Liver (tissue), 3 donors: ENCODE data around the gene DPF3.

Source experiments
- FOXA1 ChIP-seq: IDR thresholded peaks from 2 replicates; pipeline ENCODE4 v1.6.1; 2016; ENCODE audit warnings: antibody characterized with exemption
- FOXA2 ChIP-seq: IDR thresholded peaks from 2 replicates; pipeline ENCODE4 v1.6.1; 2016; ENCODE audit warnings: antibody characterized with exemption
- GABPA ChIP-seq, 2 donors: IDR thresholded peaks in 1 of 2; conservative IDR thresholded peaks in 1 of 2; 2 replicates each; pipeline ENCODE4 v1.6.1; 2016; ENCODE audit warnings: antibody characterized with exemption in 2 of 2, mild to moderate bottlenecking in 1 of 2, moderate library complexity in 1 of 2
- JUND ChIP-seq, 2 donors: IDR thresholded peaks; 2 replicates each; pipeline ENCODE4 v1.6.1; 2016; ENCODE audit warnings: antibody characterized with exemption in 2 of 2
- RAD21 ChIP-seq, 2 donors: IDR thresholded peaks; 2 replicates each; pipeline ENCODE4 v1.6.1; 2016; ENCODE audit warnings: antibody characterized with exemption in 2 of 2, mild to moderate bottlenecking in 2 of 2
- SP1 ChIP-seq: IDR thresholded peaks from 2 replicates; pipeline ENCODE4 v1.6.1; 2018; ENCODE audit warnings: antibody characterized with exemption, mild to moderate bottlenecking
- TAF1 ChIP-seq: conservative IDR thresholded peaks from 2 replicates; pipeline ENCODE4 v1.6.1; 2016; ENCODE audit warnings: antibody characterized with exemption, mild to moderate bottlenecking
- YY1 ChIP-seq: IDR thresholded peaks from 2 replicates; pipeline ENCODE4 v1.6.1; 2016; ENCODE audit warnings: antibody characterized with exemption, mild to moderate bottlenecking
- TF ChIP-seq, protein P1 (sequence below): fragments of 150-350 bp; IDR thresholded peaks from 2 replicates; pipeline ENCODE4 v1.5.1; 2017; ENCODE audit warnings: improper control_type of control experiment, low read depth, low read length; ENCODE audit not compliant: missing input control
- TF ChIP-seq, protein P2 (sequence below): IDR thresholded peaks from 2 replicates; pipeline ENCODE4 v1.6.1; 2016; ENCODE audit warnings: antibody characterized with exemption
- TF ChIP-seq, protein P3 (sequence below): IDR thresholded peaks from 2 replicates; pipeline ENCODE4 v1.6.1; 2016; ENCODE audit warnings: antibody characterized with exemption, mild to moderate bottlenecking
- TF ChIP-seq, protein P4 (sequence below): IDR thresholded peaks from 2 replicates; pipeline ENCODE4 v1.6.1; 2016; ENCODE audit warnings: antibody characterized with exemption
- donor health status: healthy.
- donor health status: healthy.

DNA sequence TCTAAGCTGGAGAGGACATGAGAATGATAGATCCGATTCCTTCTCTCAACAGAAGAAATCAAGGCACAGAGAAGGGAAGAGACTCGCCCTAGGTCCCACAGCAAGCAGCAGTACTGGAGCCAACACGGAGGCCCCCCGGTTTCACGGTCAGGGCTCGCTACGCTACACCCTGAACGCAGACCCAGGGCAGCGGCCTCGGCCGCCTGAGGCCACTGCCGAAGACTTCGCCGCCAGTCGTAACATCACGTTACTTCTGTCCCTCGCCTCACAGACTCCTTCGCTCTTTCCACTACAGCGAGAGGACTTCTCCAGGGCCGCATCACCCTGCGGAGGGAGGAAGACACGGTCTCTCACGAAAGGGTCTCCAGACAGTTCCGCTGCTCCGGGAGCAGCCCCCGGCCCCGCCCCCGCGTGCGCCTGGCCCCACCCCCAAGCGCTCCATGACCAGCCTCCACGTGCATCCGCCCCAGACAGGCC, 32.0 kb upstream of the DPF3 start:
- TF ChIP-seq, protein P1, sequence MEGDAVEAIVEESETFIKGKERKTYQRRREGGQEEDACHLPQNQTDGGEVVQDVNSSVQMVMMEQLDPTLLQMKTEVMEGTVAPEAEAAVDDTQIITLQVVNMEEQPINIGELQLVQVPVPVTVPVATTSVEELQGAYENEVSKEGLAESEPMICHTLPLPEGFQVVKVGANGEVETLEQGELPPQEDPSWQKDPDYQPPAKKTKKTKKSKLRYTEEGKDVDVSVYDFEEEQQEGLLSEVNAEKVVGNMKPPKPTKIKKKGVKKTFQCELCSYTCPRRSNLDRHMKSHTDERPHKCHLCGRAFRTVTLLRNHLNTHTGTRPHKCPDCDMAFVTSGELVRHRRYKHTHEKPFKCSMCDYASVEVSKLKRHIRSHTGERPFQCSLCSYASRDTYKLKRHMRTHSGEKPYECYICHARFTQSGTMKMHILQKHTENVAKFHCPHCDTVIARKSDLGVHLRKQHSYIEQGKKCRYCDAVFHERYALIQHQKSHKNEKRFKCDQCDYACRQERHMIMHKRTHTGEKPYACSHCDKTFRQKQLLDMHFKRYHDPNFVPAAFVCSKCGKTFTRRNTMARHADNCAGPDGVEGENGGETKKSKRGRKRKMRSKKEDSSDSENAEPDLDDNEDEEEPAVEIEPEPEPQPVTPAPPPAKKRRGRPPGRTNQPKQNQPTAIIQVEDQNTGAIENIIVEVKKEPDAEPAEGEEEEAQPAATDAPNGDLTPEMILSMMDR = no peak
- TF ChIP-seq, protein P2, sequence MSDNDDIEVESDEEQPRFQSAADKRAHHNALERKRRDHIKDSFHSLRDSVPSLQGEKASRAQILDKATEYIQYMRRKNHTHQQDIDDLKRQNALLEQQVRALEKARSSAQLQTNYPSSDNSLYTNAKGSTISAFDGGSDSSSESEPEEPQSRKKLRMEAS = no peak
- TF ChIP-seq RAD21 (IDR thresholded peaks at IDR 0.05) = no peak
- TF ChIP-seq, protein P3, sequence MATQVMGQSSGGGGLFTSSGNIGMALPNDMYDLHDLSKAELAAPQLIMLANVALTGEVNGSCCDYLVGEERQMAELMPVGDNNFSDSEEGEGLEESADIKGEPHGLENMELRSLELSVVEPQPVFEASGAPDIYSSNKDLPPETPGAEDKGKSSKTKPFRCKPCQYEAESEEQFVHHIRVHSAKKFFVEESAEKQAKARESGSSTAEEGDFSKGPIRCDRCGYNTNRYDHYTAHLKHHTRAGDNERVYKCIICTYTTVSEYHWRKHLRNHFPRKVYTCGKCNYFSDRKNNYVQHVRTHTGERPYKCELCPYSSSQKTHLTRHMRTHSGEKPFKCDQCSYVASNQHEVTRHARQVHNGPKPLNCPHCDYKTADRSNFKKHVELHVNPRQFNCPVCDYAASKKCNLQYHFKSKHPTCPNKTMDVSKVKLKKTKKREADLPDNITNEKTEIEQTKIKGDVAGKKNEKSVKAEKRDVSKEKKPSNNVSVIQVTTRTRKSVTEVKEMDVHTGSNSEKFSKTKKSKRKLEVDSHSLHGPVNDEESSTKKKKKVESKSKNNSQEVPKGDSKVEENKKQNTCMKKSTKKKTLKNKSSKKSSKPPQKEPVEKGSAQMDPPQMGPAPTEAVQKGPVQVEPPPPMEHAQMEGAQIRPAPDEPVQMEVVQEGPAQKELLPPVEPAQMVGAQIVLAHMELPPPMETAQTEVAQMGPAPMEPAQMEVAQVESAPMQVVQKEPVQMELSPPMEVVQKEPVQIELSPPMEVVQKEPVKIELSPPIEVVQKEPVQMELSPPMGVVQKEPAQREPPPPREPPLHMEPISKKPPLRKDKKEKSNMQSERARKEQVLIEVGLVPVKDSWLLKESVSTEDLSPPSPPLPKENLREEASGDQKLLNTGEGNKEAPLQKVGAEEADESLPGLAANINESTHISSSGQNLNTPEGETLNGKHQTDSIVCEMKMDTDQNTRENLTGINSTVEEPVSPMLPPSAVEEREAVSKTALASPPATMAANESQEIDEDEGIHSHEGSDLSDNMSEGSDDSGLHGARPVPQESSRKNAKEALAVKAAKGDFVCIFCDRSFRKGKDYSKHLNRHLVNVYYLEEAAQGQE = no peak
- no peak for TF ChIP-seq TAF1
- no peak for TF ChIP-seq FOXA1
- TF ChIP-seq SP1 = no peak
- TF ChIP-seq, protein P4, sequence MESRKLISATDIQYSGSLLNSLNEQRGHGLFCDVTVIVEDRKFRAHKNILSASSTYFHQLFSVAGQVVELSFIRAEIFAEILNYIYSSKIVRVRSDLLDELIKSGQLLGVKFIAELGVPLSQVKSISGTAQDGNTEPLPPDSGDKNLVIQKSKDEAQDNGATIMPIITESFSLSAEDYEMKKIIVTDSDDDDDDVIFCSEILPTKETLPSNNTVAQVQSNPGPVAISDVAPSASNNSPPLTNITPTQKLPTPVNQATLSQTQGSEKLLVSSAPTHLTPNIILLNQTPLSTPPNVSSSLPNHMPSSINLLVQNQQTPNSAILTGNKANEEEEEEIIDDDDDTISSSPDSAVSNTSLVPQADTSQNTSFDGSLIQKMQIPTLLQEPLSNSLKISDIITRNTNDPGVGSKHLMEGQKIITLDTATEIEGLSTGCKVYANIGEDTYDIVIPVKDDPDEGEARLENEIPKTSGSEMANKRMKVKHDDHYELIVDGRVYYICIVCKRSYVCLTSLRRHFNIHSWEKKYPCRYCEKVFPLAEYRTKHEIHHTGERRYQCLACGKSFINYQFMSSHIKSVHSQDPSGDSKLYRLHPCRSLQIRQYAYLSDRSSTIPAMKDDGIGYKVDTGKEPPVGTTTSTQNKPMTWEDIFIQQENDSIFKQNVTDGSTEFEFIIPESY = no peak
- no peak for TF ChIP-seq GABPA (IDR thresholded peaks at IDR 0.05 in 1 of 2, conservative IDR thresholded peaks at IDR 0.05 in 1 of 2)
- TF ChIP-seq YY1 = no peak
- no peak for TF ChIP-seq JUND (IDR thresholded peaks at IDR 0.05)
- TF ChIP-seq FOXA2 = no peak
